Measurements from ENCODE around the gene SPDYE4. TPM values are rescaled to one million over a fixed set of nuclear protein-coding genes. Genes with fewer than 3 reads are reported as not detected.

SPDYE4 gene
- total and polyA plus RNA-seq, 2 experiments from 2014 or later, result not detected

DNA sequence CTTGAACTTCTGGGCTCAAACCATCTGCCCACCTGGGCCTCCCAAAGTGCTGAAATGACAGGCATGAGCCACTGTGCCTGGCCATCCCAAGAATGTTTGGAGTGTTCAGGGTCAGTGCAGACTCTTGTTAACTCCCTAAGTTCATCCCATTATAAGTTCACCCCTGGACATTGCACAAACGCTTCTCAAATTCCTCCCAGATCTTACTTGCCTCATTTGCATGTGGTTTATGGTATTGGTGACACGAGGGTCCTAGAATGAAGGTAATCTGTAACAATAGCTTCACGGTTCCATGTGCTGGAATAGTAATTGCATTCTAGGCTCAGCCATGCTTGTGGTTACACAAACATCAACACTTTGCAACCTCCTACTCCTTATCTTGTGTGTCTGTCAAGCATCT, 8.7 kb downstream of the SPDYE4 start (continued):
- TF ChIP-seq, protein P1, sequence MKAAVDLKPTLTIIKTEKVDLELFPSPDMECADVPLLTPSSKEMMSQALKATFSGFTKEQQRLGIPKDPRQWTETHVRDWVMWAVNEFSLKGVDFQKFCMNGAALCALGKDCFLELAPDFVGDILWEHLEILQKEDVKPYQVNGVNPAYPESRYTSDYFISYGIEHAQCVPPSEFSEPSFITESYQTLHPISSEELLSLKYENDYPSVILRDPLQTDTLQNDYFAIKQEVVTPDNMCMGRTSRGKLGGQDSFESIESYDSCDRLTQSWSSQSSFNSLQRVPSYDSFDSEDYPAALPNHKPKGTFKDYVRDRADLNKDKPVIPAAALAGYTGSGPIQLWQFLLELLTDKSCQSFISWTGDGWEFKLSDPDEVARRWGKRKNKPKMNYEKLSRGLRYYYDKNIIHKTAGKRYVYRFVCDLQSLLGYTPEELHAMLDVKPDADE (IDR thresholded peaks at IDR 0.05), result no peak
- TF ChIP-seq EZH2 (IDR thresholded peaks at IDR 0.05; ENCODE audit: low read depth, unreplicated experiment) (no peak), NANOG (IDR thresholded peaks at IDR 0.05; ENCODE audit: borderline replicate concordance) (no peak)
- TF ChIP-seq, protein P2, sequence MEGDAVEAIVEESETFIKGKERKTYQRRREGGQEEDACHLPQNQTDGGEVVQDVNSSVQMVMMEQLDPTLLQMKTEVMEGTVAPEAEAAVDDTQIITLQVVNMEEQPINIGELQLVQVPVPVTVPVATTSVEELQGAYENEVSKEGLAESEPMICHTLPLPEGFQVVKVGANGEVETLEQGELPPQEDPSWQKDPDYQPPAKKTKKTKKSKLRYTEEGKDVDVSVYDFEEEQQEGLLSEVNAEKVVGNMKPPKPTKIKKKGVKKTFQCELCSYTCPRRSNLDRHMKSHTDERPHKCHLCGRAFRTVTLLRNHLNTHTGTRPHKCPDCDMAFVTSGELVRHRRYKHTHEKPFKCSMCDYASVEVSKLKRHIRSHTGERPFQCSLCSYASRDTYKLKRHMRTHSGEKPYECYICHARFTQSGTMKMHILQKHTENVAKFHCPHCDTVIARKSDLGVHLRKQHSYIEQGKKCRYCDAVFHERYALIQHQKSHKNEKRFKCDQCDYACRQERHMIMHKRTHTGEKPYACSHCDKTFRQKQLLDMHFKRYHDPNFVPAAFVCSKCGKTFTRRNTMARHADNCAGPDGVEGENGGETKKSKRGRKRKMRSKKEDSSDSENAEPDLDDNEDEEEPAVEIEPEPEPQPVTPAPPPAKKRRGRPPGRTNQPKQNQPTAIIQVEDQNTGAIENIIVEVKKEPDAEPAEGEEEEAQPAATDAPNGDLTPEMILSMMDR (conservative IDR thresholded peaks at IDR 0.05; ENCODE audit: low read depth in 2 of 2), result no peak

DNA sequence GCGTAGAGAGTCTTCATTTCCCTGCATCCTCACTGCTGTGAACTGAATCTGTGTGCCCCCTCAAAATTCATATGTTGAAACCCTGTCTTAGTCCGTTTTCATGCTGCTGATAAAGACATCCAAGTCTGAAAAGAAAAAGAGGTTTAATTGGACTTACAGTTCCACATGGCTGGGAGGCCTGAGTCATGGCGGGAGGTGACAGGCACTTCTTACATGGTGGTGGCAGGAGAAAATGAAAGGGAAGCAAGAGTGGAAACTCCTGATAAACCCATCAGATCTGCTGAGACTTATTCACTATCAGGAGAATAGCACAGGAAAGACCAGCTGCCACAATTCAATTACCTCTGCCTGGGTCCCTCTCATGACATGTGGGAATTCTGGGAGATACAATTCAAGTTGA, 10.6 kb downstream of the SPDYE4 start:
- Histone ChIP-seq H3K79me2 (replicated peaks; ENCODE audit: insufficient read depth) (no peaks in the 10 kb centered on the region), H3K27me3 (ENCODE audit: insufficient read depth) (peaks cover 4% of the 10 kb centered on the region), H3K4me1 (ENCODE audit: insufficient read depth) (no peaks in the 10 kb centered on the region), H4K20me1 (replicated peaks; ENCODE audit: insufficient read depth) (no peaks in the 10 kb centered on the region), H2AFZ (no peak overlapping the region), H3K36me3 (ENCODE audit: insufficient read depth) (no peaks in the 10 kb centered on the region), H3K9me2 (ENCODE audit: insufficient read depth) (no peaks in the 10 kb centered on the region), H3K4me3 (no peak overlapping the region), H3K27ac (ENCODE audit: low read depth) (no peak overlapping the region), H3K4me2 (no peak overlapping the region), H3F3A (replicated peaks; ENCODE audit: low read depth) (no peaks in the 10 kb centered on the region)
- peaks cover 7% of the 10 kb centered on the region; the same call in 2 of the 3 replicates for H3K9me3 Mint-ChIP-seq
- H3K36me3 Mint-ChIP-seq (ENCODE audit: low read depth), result no peaks in the 10 kb centered on the region
- peaks cover 7% of the 10 kb centered on the region for H3K27me3 Mint-ChIP-seq (ENCODE audit: insufficient read depth, low read depth, poor library complexity)
- H3K27ac Mint-ChIP-seq, result no peak overlapping the region
- H3K4me3 Mint-ChIP-seq, result no peak overlapping the region
- no peaks in the 10 kb centered on the region for H3K4me1 Mint-ChIP-seq
- no peak for DNase-seq (ENCODE audit: low spot score)
- ATAC-seq, result no peak
- TF ChIP-seq ZNF331 (CRISPR knock-in tag; IDR thresholded peaks at IDR 0.05; ENCODE audit: low read depth), result no peak
- TF ChIP-seq, protein P1 (IDR thresholded peaks at IDR 0.05), result no peak
- TF ChIP-seq CREB1 (CRISPR knock-in tag; IDR thresholded peaks at IDR 0.05; ENCODE audit: low read depth), result no peak
- TF ChIP-seq, protein P3, sequence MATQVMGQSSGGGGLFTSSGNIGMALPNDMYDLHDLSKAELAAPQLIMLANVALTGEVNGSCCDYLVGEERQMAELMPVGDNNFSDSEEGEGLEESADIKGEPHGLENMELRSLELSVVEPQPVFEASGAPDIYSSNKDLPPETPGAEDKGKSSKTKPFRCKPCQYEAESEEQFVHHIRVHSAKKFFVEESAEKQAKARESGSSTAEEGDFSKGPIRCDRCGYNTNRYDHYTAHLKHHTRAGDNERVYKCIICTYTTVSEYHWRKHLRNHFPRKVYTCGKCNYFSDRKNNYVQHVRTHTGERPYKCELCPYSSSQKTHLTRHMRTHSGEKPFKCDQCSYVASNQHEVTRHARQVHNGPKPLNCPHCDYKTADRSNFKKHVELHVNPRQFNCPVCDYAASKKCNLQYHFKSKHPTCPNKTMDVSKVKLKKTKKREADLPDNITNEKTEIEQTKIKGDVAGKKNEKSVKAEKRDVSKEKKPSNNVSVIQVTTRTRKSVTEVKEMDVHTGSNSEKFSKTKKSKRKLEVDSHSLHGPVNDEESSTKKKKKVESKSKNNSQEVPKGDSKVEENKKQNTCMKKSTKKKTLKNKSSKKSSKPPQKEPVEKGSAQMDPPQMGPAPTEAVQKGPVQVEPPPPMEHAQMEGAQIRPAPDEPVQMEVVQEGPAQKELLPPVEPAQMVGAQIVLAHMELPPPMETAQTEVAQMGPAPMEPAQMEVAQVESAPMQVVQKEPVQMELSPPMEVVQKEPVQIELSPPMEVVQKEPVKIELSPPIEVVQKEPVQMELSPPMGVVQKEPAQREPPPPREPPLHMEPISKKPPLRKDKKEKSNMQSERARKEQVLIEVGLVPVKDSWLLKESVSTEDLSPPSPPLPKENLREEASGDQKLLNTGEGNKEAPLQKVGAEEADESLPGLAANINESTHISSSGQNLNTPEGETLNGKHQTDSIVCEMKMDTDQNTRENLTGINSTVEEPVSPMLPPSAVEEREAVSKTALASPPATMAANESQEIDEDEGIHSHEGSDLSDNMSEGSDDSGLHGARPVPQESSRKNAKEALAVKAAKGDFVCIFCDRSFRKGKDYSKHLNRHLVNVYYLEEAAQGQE (IDR thresholded peaks at IDR 0.05; ENCODE audit: unreplicated experiment), result no peak
- no peak for TF ChIP-seq STAT1 (IDR thresholded peaks at IDR 0.05; ENCODE audit: unreplicated experiment)
- no peak for TF ChIP-seq JUNB (IDR thresholded peaks at IDR 0.05; ENCODE audit: unreplicated experiment)
- no peak for TF ChIP-seq POLR2AphosphoS5 (IDR thresholded peaks at IDR 0.05; ENCODE audit: low read depth)
- TF ChIP-seq, protein P2 (conservative IDR thresholded peaks at IDR 0.05; ENCODE audit: low read depth in 2 of 2), result no peak
- TF ChIP-seq NANOG (IDR thresholded peaks at IDR 0.05; ENCODE audit: borderline replicate concordance), result no peak
